Ecto neural progenitor cell (in vitro differentiated cells): Measurements from ENCODE around the gene SETBP1.

Source experiments
- DNase-seq: peaks from one replicate; pipeline ENCODE4 v3.0.0-alpha.2; 2018; ENCODE audit warnings: low spot score

Gene SETBP1

GRCh38 chr18:45071956-45072355, 391.3 kb downstream of the SETBP1 start:
- DNase-seq, result no peak

GRCh38 chr18:45073556-45073955, 392.9 kb downstream of the SETBP1 start:
- no peak for DNase-seq

GRCh38 chr18:45081566-45082181, 401.0 kb downstream of the SETBP1 start:
- DNase-seq, result no peak

DNA sequence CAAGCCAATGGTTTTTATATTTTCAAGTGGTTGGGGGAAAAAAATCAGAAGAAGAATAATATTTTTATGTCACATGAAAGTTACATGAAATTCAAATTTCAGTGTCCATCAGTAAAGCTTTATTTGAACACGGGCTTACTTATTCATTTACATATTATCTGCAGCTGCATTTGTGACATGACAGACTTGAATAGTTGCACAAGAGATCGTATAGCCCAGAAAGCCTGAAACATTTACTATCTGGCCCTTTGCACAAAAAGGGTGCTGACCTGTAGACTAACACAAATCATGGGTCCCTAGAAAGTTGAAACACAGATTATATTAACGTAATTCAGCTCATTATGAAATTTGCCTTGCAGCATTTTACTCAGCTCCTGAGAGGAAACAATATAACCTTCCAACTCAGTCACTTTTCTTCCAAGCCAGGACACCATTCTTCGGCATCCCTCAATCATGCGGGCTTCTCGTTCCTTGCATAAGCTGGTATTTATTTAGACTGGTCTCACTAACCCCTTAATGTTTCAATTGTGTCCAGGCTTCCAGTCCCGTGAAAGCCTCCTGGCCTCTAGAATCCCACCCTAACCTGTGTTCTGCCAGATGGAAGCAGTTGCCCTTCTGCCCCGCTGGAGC, 402.7 kb downstream of the SETBP1 start:
- no peak for DNase-seq

- DNase-seq, result no peak
Observed at GRCh38 chr18:45084206-45084605, 403.5 kb downstream of the SETBP1 start.

DNA sequence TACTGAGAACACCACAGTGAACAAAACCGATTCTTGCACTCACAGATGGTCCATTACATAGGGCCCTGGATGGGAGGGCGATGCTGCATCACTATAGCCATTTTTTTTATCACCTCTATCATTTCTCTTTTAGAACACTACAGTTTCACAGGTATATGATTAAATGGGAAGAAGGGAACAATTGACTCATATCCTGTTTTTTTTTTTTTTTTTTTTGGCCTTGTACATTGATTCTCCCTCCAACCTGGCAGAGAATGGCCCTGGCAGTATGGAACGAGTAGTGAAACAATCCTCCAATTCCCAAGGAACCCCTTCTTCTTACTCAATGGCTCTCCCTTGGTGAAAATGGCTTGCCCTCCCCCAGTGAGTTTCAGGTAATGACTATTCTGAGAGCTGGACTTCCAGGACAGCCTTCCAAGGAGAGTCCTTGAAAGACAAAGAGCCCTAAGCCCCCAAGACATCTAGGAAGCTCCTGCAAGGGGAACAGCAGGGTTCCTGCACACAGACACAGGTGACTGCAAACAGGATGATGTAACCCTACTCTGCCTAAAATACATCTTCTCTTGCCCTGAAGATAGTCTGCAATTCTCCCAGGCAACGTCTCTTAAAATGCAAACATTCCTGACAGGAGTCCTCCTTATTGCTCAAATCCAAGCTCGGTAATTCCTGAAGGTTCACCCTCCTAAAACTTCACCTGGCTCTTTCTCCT, 405.4 kb downstream of the SETBP1 start:
- no peak for DNase-seq

DNA sequence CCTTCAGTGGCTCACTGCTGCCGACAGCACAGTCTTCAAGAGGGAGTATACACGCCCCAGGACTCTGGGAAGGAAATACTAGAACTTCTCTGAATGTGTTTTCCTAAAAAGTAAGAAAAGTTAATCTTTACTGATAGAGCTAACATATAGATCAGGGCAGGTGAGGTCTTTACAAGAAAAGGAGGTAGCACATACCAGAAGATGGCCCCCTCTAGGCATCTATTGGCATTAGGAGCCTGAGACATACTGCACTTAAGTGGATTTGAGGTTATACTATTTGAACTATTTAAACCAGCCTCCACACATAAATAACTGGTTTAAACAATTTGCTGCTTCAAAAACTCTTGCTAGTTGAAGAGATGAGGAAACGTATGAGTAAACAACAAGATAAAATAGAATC, 406.1 kb downstream of the SETBP1 start:
- no peak for DNase-seq

GRCh38 chr18:45090526-45091140, 409.9 kb downstream of the SETBP1 start:
- DNase-seq, result no peak

DNA sequence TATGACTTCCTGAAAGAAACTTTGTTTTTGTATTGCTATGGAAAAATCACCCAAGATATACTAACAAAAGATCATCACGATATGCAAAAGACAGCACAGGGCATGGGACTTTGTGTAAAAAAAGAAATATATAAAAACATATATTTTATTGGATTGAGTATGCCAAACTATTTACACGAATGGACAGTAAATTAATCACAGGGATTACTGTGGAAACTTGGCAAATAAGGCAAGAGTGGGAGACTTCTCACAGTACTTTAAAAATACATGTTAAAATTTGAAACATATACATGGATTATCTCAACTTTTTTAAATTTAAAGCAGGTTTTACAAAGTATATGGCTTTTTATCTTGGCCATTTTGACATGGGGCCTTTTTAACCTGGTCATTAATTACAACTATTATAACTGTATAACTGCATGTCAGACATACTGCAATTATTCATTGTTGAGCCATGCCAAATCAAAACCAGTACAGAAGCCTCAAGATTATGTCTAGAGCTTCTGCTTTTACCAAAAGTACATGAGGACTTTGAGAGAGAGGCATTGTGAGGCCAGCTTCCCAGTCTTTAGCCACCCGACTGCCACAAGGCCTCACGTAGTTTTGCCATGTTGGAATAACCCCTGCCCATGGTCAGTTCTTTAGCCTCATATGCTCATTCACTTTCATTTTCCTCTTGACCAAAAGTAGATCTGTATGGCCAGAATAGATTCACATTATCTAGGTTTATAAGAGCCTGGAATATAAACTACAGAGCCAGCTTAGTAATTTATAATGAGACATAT, 419.8 kb downstream of the SETBP1 start:
- no peak for DNase-seq

- DNase-seq, result no peak
Observed at GRCh38 chr18:45102126-45102525, 421.4 kb downstream of the SETBP1 start.

- DNase-seq, result no peak
Observed at GRCh38 chr18:45102863-45103262, 422.2 kb downstream of the SETBP1 start.

GRCh38 chr18:45103319-45104048, 422.8 kb downstream of the SETBP1 start:
- DNase-seq, result no peak

DNA sequence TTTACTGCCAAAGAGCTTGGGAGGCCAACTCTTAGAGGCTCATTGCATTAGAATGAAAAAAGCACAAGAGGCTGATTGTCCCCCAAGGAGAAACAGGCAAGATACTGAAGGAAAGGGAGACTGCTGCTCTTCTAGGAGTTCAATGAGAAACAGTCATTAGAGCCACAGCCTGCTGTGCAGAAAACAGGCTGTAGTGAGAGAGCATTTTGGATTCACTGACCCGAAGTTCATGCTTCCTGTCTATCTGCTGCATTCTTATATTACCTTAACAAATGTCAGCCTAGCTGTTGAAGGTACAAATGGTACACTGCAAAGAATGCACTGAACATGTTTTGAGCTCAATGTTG, 423.3 kb downstream of the SETBP1 start:
- DNase-seq, result no peak

DNA sequence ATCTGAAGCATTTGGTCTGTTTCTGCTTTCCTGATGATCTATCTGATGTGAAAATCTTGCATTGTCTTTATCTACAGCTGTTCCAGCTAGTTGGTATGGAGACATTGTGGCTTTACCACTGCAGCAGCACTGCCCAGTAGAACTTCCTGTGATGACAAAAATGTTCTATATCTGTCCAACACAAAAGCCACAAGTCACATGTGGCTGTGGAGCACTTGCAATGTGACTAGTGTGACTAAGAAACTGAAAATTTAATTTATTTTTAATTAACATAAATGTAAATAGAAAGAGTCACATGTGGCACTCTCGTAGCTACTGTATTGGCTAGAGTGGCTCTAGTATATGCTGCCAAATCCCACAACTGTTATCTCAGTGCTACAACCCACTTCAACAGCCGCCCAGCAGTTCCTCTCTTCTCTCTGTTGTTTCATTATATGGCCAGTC, 425.7 kb downstream of the SETBP1 start:
- DNase-seq, result no peak

DNA sequence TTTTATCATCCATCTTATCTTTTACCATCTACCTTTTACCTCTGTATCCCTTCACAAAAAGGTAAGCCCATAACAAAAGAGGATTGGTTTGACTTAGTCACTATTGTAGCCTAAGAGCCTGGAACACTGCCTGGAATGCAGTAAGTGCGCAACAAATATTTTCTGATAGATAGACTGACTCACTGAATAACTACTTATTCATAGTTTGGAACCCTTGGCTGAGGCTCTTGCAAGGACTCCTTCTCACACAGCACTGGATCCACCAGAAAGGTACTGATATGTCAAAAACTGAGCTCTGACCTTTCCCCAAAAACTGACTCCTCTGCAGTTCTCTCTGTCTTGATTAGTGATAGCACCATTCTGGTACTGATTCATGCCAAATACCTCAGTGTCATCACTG, 426.7 kb downstream of the SETBP1 start:
- no peak for DNase-seq

- DNase-seq, result no peak
Observed at GRCh38 chr18:45108754-45109153, 428.1 kb downstream of the SETBP1 start.

DNA sequence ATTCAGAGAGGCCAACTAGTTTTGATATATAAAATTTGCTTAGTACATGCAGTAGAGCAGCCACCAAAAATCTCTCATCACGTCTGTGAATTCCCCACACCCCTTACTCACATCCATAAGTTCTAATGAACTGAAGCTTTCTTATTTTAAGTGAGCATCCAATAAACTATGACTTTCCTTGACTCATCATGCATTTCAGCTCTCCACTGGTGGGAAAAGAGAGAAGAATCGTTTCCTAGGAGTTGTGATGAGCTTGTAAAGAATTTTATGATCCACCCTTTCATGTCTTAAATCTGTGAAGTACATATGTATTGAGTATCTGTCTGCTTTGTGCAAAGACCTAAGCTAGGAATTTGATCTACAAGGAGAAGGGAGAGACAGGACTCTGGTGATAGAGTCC, 428.6 kb downstream of the SETBP1 start:
- no peak for DNase-seq

DNA sequence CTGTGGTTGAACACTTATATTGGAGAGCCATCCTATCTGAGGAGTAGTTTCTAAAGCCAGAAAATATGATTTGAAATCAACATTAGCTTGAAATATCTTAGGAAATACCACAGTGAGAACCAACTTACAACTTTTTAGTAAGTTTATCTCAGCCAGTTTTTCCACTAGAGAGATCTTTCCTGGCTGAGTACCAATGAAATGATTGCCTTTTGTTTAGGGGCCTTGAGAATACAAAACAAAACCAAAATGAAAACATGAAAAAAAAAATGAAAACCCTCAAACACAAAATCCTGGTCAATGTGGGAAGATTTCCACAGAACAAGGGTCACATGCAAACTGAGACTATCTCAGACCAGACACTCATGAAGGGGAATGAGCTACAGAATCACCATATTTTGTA, 429.0 kb downstream of the SETBP1 start:
- no peak for DNase-seq

DNA sequence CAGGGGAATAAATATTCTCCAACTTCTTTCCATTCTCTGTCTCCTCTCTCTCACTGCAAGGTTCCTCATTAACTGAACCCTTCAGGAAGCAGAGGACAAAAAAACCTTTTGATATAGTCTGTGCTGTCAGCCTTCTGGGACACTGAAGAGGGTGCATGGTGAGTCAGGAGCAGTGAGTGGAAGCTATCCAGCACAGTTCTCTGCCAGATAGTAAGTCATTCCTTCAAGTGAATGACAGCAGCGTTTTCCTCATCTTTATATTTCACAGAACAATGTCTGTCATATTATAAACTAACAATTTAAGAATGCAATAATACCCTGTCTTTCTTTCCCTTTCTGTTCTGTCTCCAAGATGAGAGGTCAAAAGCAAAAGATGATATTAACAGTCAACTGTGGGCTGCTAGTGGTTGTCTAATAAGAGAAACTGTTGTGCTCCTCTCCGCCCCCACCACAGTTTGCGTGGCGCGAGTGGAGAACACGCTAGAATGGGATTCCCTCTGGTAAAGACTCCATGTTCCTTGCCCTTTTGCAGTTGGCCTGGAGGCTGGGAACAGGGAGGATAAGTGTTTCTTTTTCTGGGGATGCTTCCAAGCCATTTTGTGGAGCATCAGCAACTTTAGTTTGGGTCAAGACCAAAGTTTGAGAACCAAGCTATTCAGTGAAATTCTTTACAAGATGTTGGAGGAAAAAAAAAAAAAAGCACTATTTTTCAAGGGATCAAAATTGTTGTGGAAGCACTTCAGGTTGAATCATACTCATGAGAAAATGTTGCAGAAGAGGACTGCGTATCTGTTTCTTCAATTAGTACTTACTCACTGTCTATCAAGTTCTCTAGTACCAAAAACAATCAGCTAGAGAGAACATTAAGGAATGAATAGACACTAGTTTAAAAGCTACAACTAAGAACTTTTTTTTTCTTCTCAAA, 430.2 kb downstream of the SETBP1 start:
- DNase-seq, result no peak

GRCh38 chr18:45111502-45111848, 430.8 kb downstream of the SETBP1 start:
- DNase-seq, result no peak

DNA sequence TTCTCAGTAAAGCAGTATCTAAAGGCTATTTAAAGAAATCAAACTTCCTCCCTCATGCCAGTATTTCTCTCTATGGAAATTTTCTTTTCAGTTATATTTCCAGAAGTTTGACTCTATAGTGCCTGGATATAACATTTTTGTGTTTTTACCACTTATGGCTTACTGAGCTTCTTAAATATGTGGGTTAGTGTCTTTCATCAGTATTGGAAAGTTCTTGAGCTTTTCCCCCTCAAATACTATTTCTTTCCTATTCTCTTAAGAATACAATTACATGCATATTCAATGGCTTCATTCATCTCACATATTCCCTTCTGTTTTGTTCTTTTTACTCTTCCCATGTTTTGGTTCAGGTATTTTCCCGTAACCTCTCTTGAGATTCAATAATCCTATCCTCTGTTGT, 432.0 kb downstream of the SETBP1 start:
- DNase-seq, result no peak
